Right cardiac atrium (tissue), 5 donors: ENCODE data around the gene CD69. TPM values are rescaled to one million over a fixed set of nuclear protein-coding genes. Genes with fewer than 3 reads are reported as not detected.

Experiments
- ATAC-seq, 2 donors: fragments of 200-7000 bp; cut with Tn5 transposase; one replicate each; pipeline versions ENCODE4 v1.8.0 to v1.9.1; 2020; ENCODE audit warnings: moderate library complexity in 2 of 2, mild to moderate bottlenecking in 1 of 2
- DNase-seq, 3 donors: peaks; one replicate each; pipeline ENCODE4 v3.0.0-alpha.2; 2020
- H3K27ac ChIP-seq: one replicate; pipeline ENCODE4 v1.5.1; 2013; ENCODE audit warnings: mild to moderate bottlenecking, low read length, control low read depth, moderate library complexity
- H3K27me3 ChIP-seq: one replicate; pipeline ENCODE4 v1.6.1; 2013; ENCODE audit not compliant: control insufficient read depth, insufficient read depth
- H3K4me1 ChIP-seq: one replicate; pipeline ENCODE4 v1.6.1; 2013; ENCODE audit warnings: low read length; ENCODE audit not compliant: control insufficient read depth, insufficient read depth
- H3K4me3 ChIP-seq: one replicate; pipeline ENCODE4 v1.5.1; 2013; ENCODE audit warnings: low read length, control low read depth
- H3K9me3 ChIP-seq: one replicate; pipeline ENCODE4 v1.6.1; 2013; ENCODE audit warnings: low read length; ENCODE audit not compliant: control insufficient read depth
- WGBS: extraction: QIAGEN DNeasy Blood & Tissue Kit; methylation state at CpG from one replicate; pipeline ENCODE4 v1.1.7; 2013; 5-methylcytosine and 5-hydroxymethylcytosine counted together
- intact Hi-C, 4 donors: fragments of 100-400 bp; cut with DNase I; formaldehyde crosslinking; loops; one replicate each; pipeline versions ENCODE4 v1.11.0 to v1.14.0; 2022 to 2023
- polyA plus RNA-seq: library from polyadenylated mRNA; stranded (reverse); fragments of 200-250 nt; gene quantifications from one replicate; pipeline ENCODE4 v1.2.3, GENCODE V29; 2013
- total RNA-seq, 4 donors: library from RNA; stranded (reverse); fragmentation: NEBNext Ultra II Directional; extraction: Animal tissue kit (Norgen Biotek cat#: 25700); gene quantifications; one replicate each; pipeline ENCODE4 v1.2.1, GENCODE V29; 2021
- donor health status: healthy with polysubstance abuse.
- donor health status: DM: no; HTN: yes; CAD: no.
- donor health status: DM: no; HTN: no; CAD: no.
- donor health status: DM: no; HTN: yes; CAD: no; lungs with severe emphysema.
- donor health status: DM: yes; HTN: yes; CAD: no.

Gene CD69
- total and polyA plus RNA-seq, 5 donors, result 0.48 to 1.9 (median 1.3) TPM

DNA sequence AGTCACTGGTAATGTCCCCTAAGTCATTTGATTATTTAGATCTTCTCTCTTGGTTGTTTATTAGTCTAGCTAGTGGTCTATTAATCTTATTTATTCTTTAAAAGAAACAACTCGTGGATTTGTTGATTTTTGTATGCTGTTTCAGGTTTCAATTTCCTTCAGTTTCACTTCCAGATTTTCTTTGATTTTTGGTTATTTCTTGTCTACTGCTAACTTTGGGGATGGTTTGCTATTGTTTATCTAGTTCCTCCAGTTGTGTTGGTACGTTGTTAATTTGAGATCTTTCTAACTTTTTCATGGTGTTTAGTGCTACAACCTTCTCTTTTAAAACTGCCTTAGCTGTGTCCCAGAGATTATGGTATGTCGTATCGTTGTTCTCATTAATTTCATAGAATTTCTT is 18.5 kb upstream of the CD69 start:
- H3K4me1 ChIP-seq, result no peaks in the 10 kb centered on the region
- H3K27me3 ChIP-seq, result no peaks in the 10 kb centered on the region
- 77% methylated on average over 4 of the region's 4 CpGs for WGBS
- ATAC-seq (no peak), DNase-seq (no peak)
- no peak overlapping the region for H3K27ac ChIP-seq
- intact Hi-C loops, result no loop called here
- no peaks in the 10 kb centered on the region for H3K9me3 ChIP-seq
- no peak overlapping the region for H3K4me3 ChIP-seq

GRCh38 chr12:9776781-9777180 is 16.1 kb upstream of the CD69 start:
- no peak overlapping the region for H3K4me3 ChIP-seq
- ATAC-seq (no peak), DNase-seq (no peak)
- WGBS, result 86% methylated on average over 3 of the region's 3 CpGs
- no peaks in the 10 kb centered on the region for H3K4me1 ChIP-seq
- H3K27me3 ChIP-seq, result no peaks in the 10 kb centered on the region
- no peak overlapping the region for H3K27ac ChIP-seq
- intact Hi-C loops, result no loop called here
- H3K9me3 ChIP-seq, result no peaks in the 10 kb centered on the region

- no peaks in the 10 kb centered on the region for H3K4me1 ChIP-seq
- intact Hi-C loops, result no loop called here
- DNase-seq (no peak), ATAC-seq (no peak)
- H3K9me3 ChIP-seq, result no peaks in the 10 kb centered on the region
- WGBS, result 72% methylated on average over 2 of the region's 2 CpGs
- H3K27me3 ChIP-seq, result no peaks in the 10 kb centered on the region
- no peak overlapping the region for H3K27ac ChIP-seq
- no peak overlapping the region for H3K4me3 ChIP-seq
Observed at GRCh38 chr12:9773216-9773877, 12.6 kb upstream of the CD69 start.

- H3K27me3 ChIP-seq, result no peaks in the 10 kb centered on the region
- H3K9me3 ChIP-seq, result no peaks in the 10 kb centered on the region
- no peaks in the 10 kb centered on the region for H3K4me1 ChIP-seq
- WGBS, result 42% methylated on average over 2 of the region's 2 CpGs
- no peak overlapping the region for H3K4me3 ChIP-seq
- intact Hi-C loops, result no loop called here
- no peak for ATAC-seq
- H3K27ac ChIP-seq, result no peak overlapping the region
- DNase-seq, result no peak
Observed at GRCh38 chr12:9763025-9763424, 2.3 kb upstream of the CD69 start.

DNA sequence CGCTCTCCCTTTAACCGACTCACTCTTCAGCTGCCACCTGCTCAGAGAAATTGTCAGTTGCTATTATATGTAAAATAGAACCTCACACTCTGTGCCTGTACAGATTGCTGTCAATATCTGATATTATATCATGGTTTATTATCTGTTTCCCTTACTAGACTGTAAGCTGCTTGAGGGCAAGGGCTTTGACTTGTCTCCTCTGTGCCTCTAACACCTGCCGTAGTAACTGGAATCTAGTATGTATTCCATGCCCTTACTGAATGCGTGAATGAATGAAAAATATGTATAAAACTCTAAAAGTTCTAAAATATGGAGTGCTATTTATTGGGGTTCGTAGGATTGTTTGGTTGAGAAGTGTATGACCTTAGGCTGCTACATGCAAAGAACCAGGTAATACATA is 1.7 kb upstream of the CD69 start:
- H3K27ac ChIP-seq, result no peak overlapping the region
- ATAC-seq, result no peak
- WGBS, result 92% methylated on average over 5 of the region's 5 CpGs
- no peaks in the 10 kb centered on the region for H3K4me1 ChIP-seq
- DNase-seq, result no peak
- H3K9me3 ChIP-seq, result no peaks in the 10 kb centered on the region
- intact Hi-C loops, result no loop called here
- no peaks in the 10 kb centered on the region for H3K27me3 ChIP-seq
- no peak overlapping the region for H3K4me3 ChIP-seq

- no peak overlapping the region for H3K4me3 ChIP-seq
- intact Hi-C loops, result no loop called here
Observed at GRCh38 chr12:9761419-9761781, 699 bp upstream of the CD69 start.

GRCh38 chr12:9760120-9760519 is 581 bp downstream of the CD69 start:
- H3K27ac ChIP-seq, result no peak overlapping the region
- intact Hi-C loops, result no loop called here
- no peak overlapping the region for H3K4me3 ChIP-seq

More at GRCh38 chr12:9761419-9761781, 699 bp upstream of the CD69 start:
- no peaks in the 10 kb centered on the region for H3K4me1 ChIP-seq
- H3K27me3 ChIP-seq, result no peaks in the 10 kb centered on the region
- H3K27ac ChIP-seq, result no peak overlapping the region
- DNase-seq (no peak), ATAC-seq (no peak)
- WGBS, result 53% methylated on average over 4 of the region's 4 CpGs
- no peaks in the 10 kb centered on the region for H3K9me3 ChIP-seq

GRCh38 chr12:9759694-9760093 is 1.0 kb downstream of the CD69 start:
- H3K27ac ChIP-seq, result no peak overlapping the region
- 80% methylated on average over 1 of the region's 1 CpG for WGBS
- intact Hi-C loops, result loop anchor here in 1 of 4 donors (5.0 kb wide), 1 partner anchor 33 kb away; no protein-coding TSS in a partner anchor
- no peak overlapping the region for H3K4me3 ChIP-seq
- H3K9me3 ChIP-seq, result no peaks in the 10 kb centered on the region
- no peak for DNase-seq
- ATAC-seq, result no peak
- no peaks in the 10 kb centered on the region for H3K27me3 ChIP-seq
- no peaks in the 10 kb centered on the region for H3K4me1 ChIP-seq

More at GRCh38 chr12:9760120-9760519, 581 bp downstream of the CD69 start:
- Histone ChIP-seq H3K27me3 (no peaks in the 10 kb centered on the region), H3K4me1 (no peaks in the 10 kb centered on the region), H3K9me3 (no peaks in the 10 kb centered on the region)
- 85% methylated on average over 1 of the region's 1 CpG for WGBS
- ATAC-seq (no peak), DNase-seq (no peak)

GRCh38 chr12:9758119-9758518 is 2.6 kb downstream of the CD69 start:
- H3K9me3 ChIP-seq, result no peaks in the 10 kb centered on the region
- intact Hi-C loops, result loop anchor here in 1 of 4 donors (5.0 kb wide), 1 partner anchor 34 kb away; no protein-coding TSS in a partner anchor
- DNase-seq (no peak), ATAC-seq (no peak)
- no peak overlapping the region for H3K27ac ChIP-seq
- no peaks in the 10 kb centered on the region for H3K4me1 ChIP-seq
- no peak overlapping the region for H3K4me3 ChIP-seq
- no peaks in the 10 kb centered on the region for H3K27me3 ChIP-seq
- WGBS, result 71% methylated on average over 3 of the region's 3 CpGs

- H3K4me1 ChIP-seq, result no peaks in the 10 kb centered on the region
- no peaks in the 10 kb centered on the region for H3K27me3 ChIP-seq
- WGBS, result 90% methylated on average over 5 of the region's 5 CpGs
- ATAC-seq (no peak), DNase-seq (no peak)
- no peaks in the 10 kb centered on the region for H3K9me3 ChIP-seq
- intact Hi-C loops, result loop anchor here in 1 of 4 donors (5.0 kb wide), 1 partner anchor 35 kb away; no protein-coding TSS in a partner anchor
- no peak overlapping the region for H3K4me3 ChIP-seq
- no peak overlapping the region for H3K27ac ChIP-seq
Observed at GRCh38 chr12:9757433-9758025, 3.2 kb downstream of the CD69 start.

DNA sequence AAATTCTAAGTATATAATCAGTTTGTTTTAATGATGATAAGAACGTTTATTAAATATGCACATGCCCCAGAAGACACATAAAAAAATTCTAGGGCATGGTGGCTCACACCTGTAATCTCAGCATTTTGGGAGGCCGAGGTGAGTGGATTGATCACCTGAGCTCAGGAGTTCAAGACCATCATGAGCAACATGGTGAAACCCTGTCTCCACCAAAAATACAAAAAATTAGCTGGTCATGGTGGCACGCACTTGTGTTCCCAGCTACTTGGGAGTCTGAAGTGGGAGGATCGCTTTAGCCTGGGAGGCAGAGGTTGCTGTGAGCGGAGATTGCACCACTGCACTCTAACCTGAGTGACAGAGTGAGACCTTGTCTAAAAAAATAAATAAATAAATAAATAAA is 4.0 kb downstream of the CD69 start:
- H3K27ac ChIP-seq, result no peak overlapping the region
- H3K4me1 ChIP-seq, result no peaks in the 10 kb centered on the region
- ATAC-seq (no peak), DNase-seq (no peak)
- no peak overlapping the region for H3K4me3 ChIP-seq
- H3K27me3 ChIP-seq, result no peaks in the 10 kb centered on the region
- 90% methylated on average over 5 of the region's 5 CpGs for WGBS
- no peaks in the 10 kb centered on the region for H3K9me3 ChIP-seq
- intact Hi-C loops, result loop anchor here in 1 of 4 donors (5.0 kb wide), 1 partner anchor 36 kb away; no protein-coding TSS in a partner anchor
